Activated T-cell treated with anti-CD3 and anti-CD28 coated beads, Interleukin-2, amount 50 U/mL, for 72 hours (primary cell): Measurements from ENCODE around the gene SHMT1. TPM values are rescaled to one million over a fixed set of nuclear protein-coding genes. Genes with fewer than 3 reads are reported as not detected.
"Not testable (repeated sequence)": the region's sequence is repeated elsewhere in the genome, so short reads cannot be mapped to it uniquely, and the experiment has no call there.

Source experiments
- ATAC-seq, 2 donors: fragments of 150-1000 bp; cut with Tn5 transposase; replicated peaks in 1 of 2; 2 replicates each; pipeline ENCODE4 v1.10.0; 2021; ENCODE audit warnings: moderate library complexity in 2 of 2, mild to moderate bottlenecking in 1 of 2
- DNase-seq, 2 donors: peaks; one replicate each; pipeline ENCODE4 v3.0.0; 2021 to 2022; ENCODE audit warnings: mixed read lengths in 1 of 2
- H3K27ac Mint-ChIP-seq: one replicate; pipeline ENCODE4 v1.8.0; 2022; ENCODE audit warnings: mild to moderate bottlenecking, moderate library complexity, mixed read lengths
- H3K27me3 Mint-ChIP-seq: one replicate; pipeline ENCODE4 v1.8.0; 2022; ENCODE audit warnings: low read depth, mixed read lengths
- H3K36me3 Mint-ChIP-seq, 2 donors: one replicate each; pipeline ENCODE4 v1.8.0; 2022; ENCODE audit warnings: mixed read lengths in 2 of 2, mild to moderate bottlenecking in 1 of 2; ENCODE audit not compliant: insufficient read depth in 2 of 2
- H3K4me1 Mint-ChIP-seq: one replicate; pipeline ENCODE4 v1.8.0; 2022; ENCODE audit warnings: low read depth, mixed read lengths
- H3K4me3 Mint-ChIP-seq, 2 donors: one replicate each; pipeline ENCODE4 v1.8.0; 2022; ENCODE audit warnings: mild to moderate bottlenecking in 2 of 2, mixed read lengths in 2 of 2, moderate library complexity in 2 of 2
- H3K9me3 Mint-ChIP-seq, 2 donors: one replicate each; pipeline ENCODE4 v1.8.0; 2022; ENCODE audit warnings: mixed read lengths in 2 of 2
- total RNA-seq, 2 donors: library from RNA; stranded (reverse); gene quantifications; one replicate each; pipeline ENCODE4 v1.2.3, GENCODE V29; 2022

Gene SHMT1
- total RNA-seq, 2 donors from 2014 or later, result 37.3 to 65.6 TPM

GRCh38 chr17:18383079-18383481 is 19.7 kb upstream of the SHMT1 start:
- not testable (repeated sequence) for H3K27me3 Mint-ChIP-seq, H3K4me1 Mint-ChIP-seq, H3K9me3 Mint-ChIP-seq, H3K36me3 Mint-ChIP-seq, DNase-seq, H3K27ac Mint-ChIP-seq
- peak; percentile 32 to 51 for ATAC-seq
- H3K4me3 Mint-ChIP-seq, result peak overlapping the region in 1 of 2 donors; percentile 60

GRCh38 chr17:18382441-18383078 is 19.2 kb upstream of the SHMT1 start:
- no peak for DNase-seq
- H3K4me1 Mint-ChIP-seq, result peaks cover 2% of the 10 kb centered on the region
- H3K4me3 Mint-ChIP-seq, result peak overlapping the region in 1 of 2 donors; percentile 60
- H3K9me3 Mint-ChIP-seq, result no peaks in the 10 kb centered on the region
- no peaks in the 10 kb centered on the region for H3K36me3 Mint-ChIP-seq
- peaks cover 10% of the 10 kb centered on the region for H3K27me3 Mint-ChIP-seq
- no peak overlapping the region for H3K27ac Mint-ChIP-seq
- peak in 1 of 2 donors; percentile 55 for ATAC-seq

- Mint-ChIP-seq H3K36me3 (no peaks in the 10 kb centered on the region), H3K27ac (no peak overlapping the region), H3K27me3 (peaks cover 10% of the 10 kb centered on the region), H3K4me1 (peaks cover 8% of the 10 kb centered on the region), H3K9me3 (no peaks in the 10 kb centered on the region), H3K4me3 (peak overlapping the region in 1 of 2 donors; percentile 1)
- no peak for DNase-seq
- no peak for ATAC-seq
Measured at GRCh38 chr17:18381953-18382245, 18.5 kb upstream of the SHMT1 start.

- H3K9me3 Mint-ChIP-seq, result no peaks in the 10 kb centered on the region
- DNase-seq, result no peak
- H3K4me1 Mint-ChIP-seq, result peaks cover 8% of the 10 kb centered on the region
- peaks cover 10% of the 10 kb centered on the region for H3K27me3 Mint-ChIP-seq
- peak overlapping the region in 1 of 2 donors; percentile 1 for H3K4me3 Mint-ChIP-seq
- H3K36me3 Mint-ChIP-seq, result no peaks in the 10 kb centered on the region
- ATAC-seq, result no peak
- H3K27ac Mint-ChIP-seq, result no peak overlapping the region
Measured at GRCh38 chr17:18381158-18381952, 18.0 kb upstream of the SHMT1 start.

DNA sequence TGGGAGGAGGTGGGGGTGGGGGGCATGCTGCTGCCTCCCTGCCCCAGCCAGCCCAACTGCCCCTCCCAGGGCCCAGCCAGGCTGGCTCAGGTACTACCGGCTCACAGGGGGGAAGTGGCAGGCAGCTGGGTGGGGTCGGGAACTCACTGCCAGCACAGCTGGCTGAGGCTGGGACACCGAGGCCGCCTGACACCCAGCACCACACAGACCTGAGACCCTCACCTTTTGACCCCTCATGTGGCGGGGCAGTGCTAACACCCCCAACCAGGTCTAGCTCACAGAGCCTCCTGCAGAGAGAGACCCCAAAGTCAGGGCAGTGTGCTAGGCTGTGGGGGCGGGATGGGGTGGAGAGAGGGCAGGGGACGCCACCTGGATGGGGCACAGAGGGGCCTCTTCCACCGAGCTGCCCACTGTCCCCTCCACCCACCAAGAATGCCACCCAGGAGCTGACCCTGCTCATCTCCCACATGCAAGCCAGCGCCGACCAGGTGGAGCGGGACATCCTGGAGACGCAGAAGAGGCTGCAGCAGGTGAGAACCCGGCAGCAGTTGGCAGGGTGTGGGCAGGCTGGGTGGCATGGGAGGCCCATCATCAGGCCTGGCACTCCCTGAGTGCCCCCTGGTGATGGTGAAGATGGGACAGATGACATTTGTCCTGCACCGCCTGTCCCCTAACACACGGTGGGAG is 17.3 kb upstream of the SHMT1 start:
- DNase-seq, result no peak
- no peaks in the 10 kb centered on the region for H3K36me3 Mint-ChIP-seq
- H3K9me3 Mint-ChIP-seq, result no peaks in the 10 kb centered on the region
- H3K4me3 Mint-ChIP-seq, result no peak overlapping the region
- H3K4me1 Mint-ChIP-seq, result peaks cover 8% of the 10 kb centered on the region
- H3K27me3 Mint-ChIP-seq, result peaks cover 10% of the 10 kb centered on the region
- no peak for ATAC-seq
- no peak overlapping the region for H3K27ac Mint-ChIP-seq

- H3K4me3 Mint-ChIP-seq, result no peak overlapping the region
- peaks cover 8% of the 10 kb centered on the region for H3K4me1 Mint-ChIP-seq
- no peak overlapping the region for H3K27ac Mint-ChIP-seq
- no peaks in the 10 kb centered on the region for H3K36me3 Mint-ChIP-seq
- H3K9me3 Mint-ChIP-seq, result no peaks in the 10 kb centered on the region
- DNase-seq (no peak), ATAC-seq (no peak)
- H3K27me3 Mint-ChIP-seq, result peaks cover 10% of the 10 kb centered on the region
Measured at GRCh38 chr17:18379246-18380146, 16.1 kb upstream of the SHMT1 start.

DNA sequence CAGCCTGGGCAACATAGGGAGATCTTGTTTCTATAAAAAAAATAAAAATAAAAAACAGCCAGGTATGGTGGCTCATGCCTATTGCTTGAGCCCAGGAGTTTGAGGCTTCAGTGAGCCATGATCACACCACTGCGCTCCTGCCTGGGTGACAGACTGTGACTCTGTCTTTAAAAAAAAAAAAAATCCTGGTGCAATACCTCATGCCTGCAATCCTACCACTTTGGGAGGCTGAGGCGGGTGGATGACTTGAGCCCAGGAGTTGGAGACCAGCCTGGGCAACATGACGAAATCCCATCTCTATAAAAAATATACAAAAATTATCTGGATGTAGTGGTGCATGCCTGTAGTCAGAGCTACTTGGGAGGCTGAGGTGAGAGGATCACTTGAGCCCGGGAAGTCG is 15.3 kb upstream of the SHMT1 start:
- DNase-seq, ATAC-seq, H3K36me3 Mint-ChIP-seq, H3K27me3 Mint-ChIP-seq, H3K9me3 Mint-ChIP-seq, H3K4me1 Mint-ChIP-seq, H3K4me3 Mint-ChIP-seq, H3K27ac Mint-ChIP-seq: not testable (repeated sequence)

DNA sequence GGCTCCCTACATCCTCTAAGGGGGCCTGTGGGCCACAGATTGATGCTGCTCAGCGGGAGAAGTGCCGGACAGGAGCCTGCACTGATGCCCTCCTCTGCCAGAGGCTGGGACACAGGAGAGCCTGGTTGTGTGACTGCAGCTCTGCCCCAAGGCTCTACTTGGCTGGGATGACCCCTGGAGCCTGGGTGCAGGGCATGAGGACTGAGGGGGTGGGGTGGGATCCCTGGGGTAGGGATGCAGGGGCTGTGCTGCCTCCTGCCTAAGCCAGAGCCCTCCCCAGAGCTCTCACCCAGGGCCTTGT is 14.8 kb upstream of the SHMT1 start:
- DNase-seq (no peak), ATAC-seq (no peak)
- Mint-ChIP-seq H3K4me3 (no peak overlapping the region), H3K27me3 (peaks cover 10% of the 10 kb centered on the region), H3K4me1 (peaks cover 8% of the 10 kb centered on the region), H3K9me3 (no peaks in the 10 kb centered on the region), H3K36me3 (no peaks in the 10 kb centered on the region), H3K27ac (no peak overlapping the region)

GRCh38 chr17:18377437-18378204 is 14.3 kb upstream of the SHMT1 start, which contains the start of gene EVPLL:
TSS of gene EVPLL (plus strand) at chr17:18377778. CDS start at chr17:18380938, 3,160 bp downstream.
- Mint-ChIP-seq H3K4me3 (no peak within 1 kb of the TSS), H3K36me3 (no peaks in the 10 kb centered on the region), H3K27ac (no peak within 1 kb of the TSS), H3K4me1 (peaks cover 8% of the 10 kb centered on the region), H3K9me3 (no peaks in the 10 kb centered on the region), H3K27me3 (peaks cover 10% of the 10 kb centered on the region)
- no peak for DNase-seq
- no peak for ATAC-seq

GRCh38 chr17:18374216-18374615 is 10.9 kb upstream of the SHMT1 start:
- DNase-seq (no peak), ATAC-seq (no peak)
- Mint-ChIP-seq H3K9me3 (no peaks in the 10 kb centered on the region), H3K27ac (no peak overlapping the region), H3K4me1 (peaks cover 8% of the 10 kb centered on the region), H3K4me3 (no peak overlapping the region), H3K27me3 (no peaks in the 10 kb centered on the region), H3K36me3 (no peaks in the 10 kb centered on the region)

DNA sequence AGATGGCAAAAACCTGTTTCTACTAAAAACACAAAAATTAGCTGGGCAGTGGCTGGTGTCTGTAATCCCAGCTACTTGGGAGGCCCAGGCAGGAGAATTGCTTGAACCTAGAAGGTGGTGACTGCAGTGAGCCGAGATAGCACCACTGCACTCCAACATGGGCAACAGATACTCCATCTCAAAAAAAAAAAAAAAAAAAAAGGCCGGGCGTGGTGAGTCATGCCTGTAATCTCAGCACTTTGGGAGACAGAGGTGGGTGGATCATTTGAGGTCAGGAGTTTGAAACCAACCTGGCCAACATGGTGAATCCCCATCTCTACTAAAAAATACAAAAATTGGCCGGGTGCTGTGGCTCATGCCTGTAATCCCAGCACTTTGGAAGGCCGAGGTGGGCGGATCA is 9.8 kb upstream of the SHMT1 start:
- DNase-seq, result peak in 1 of 2 donors; percentile 31

DNA sequence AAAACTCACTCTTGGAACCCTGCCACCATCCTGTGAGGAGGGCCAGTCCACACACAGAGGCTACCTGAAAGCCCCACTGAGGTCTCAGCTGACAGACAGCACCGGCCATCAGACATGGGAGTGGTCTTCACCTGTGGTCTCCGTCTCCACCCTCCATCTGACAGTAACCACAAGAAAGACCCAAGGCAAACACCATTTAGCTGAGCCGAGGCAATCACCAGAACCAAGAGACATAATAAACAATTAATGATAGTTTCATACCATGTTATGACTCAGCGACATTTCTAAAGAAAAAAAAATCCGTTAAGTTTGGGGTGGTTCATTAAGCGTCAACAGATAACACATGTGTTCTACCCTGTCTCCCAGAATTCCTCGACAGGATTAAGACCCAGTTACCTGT is 8.1 kb upstream of the SHMT1 start:
- no peaks in the 10 kb centered on the region for H3K4me1 Mint-ChIP-seq
- no peaks in the 10 kb centered on the region for H3K36me3 Mint-ChIP-seq
- H3K27ac Mint-ChIP-seq, result no peak overlapping the region
- H3K4me3 Mint-ChIP-seq, result no peak overlapping the region
- no peak for DNase-seq
- H3K27me3 Mint-ChIP-seq, result no peaks in the 10 kb centered on the region
- no peak for ATAC-seq
- no peaks in the 10 kb centered on the region for H3K9me3 Mint-ChIP-seq

More for the DNA sequence above, 9.8 kb upstream of the SHMT1 start:
- H3K36me3 Mint-ChIP-seq, H3K9me3 Mint-ChIP-seq, H3K4me3 Mint-ChIP-seq, H3K27me3 Mint-ChIP-seq, H3K27ac Mint-ChIP-seq, H3K4me1 Mint-ChIP-seq: not testable (repeated sequence)
- peak; percentile 44 to 56 for ATAC-seq
